Pancreas (tissue), 10 donors: ENCODE results near the gene STK11. TPM values are rescaled to one million over a fixed set of nuclear protein-coding genes. Genes with fewer than 3 reads are reported as not detected.

Experiments
- ATAC-seq, 4 donors: fragments of 200-7000 bp; cut with Tn5 transposase; one replicate each; pipeline versions ENCODE4 v1.8.0 to v1.9.1; 2020; ENCODE audit warnings: mild to moderate bottlenecking in 4 of 4, moderate library complexity in 4 of 4
- DNase-seq, 6 donors: peaks; one replicate each; pipeline ENCODE4 v3.0.0-alpha.2; 2020
- FAIRE-seq: peaks from 2 replicates; lab custom pipeline; 2012; peaks lifted over from hg19 to GRCh38; lab: Jason Lieb, UNC
- H3K27ac ChIP-seq, 4 donors: fragments of 200-600 bp; sonication (generic); 1 replicate in 3 of 4; 2 replicates in 1 of 4; pipeline versions ENCODE4 v1.5.0 to v1.8.0; 2020
- H3K27me3 ChIP-seq, 4 donors: fragments of 200-600 bp; one replicate each; pipeline ENCODE4 v1.8.0; 2021
- H3K36me3 ChIP-seq, 3 donors: fragments of 200-600 bp; sonication (generic) in 1 of 3; one replicate each; pipeline versions ENCODE4 v1.5.0 to v1.8.0; 2020 to 2021
- H3K4me1 ChIP-seq, 3 donors: fragments of 200-600 bp; one replicate each; pipeline ENCODE4 v1.8.0; 2021
- H3K4me3 ChIP-seq, 4 donors: fragments of 200-600 bp; sonication (generic) in 2 of 4; one replicate each; pipeline versions ENCODE4 v1.5.0 to v1.8.0; 2020 to 2021
- H3K9me3 ChIP-seq, 4 donors: fragments of 200-600 bp; one replicate each; pipeline ENCODE4 v1.8.0; 2021
- WGBS, 2 donors: extraction: QIAGEN DNeasy Blood & Tissue Kit; methylation state at CpG; one replicate each; pipeline ENCODE4 v1.1.7; 2013; 5-methylcytosine and 5-hydroxymethylcytosine counted together
- intact Hi-C, 3 donors: fragments of 100-400 bp; cut with DNase I; formaldehyde crosslinking; loops; one replicate each; pipeline versions ENCODE4 v1.11.1 to v1.14.2; 2022
- polyA plus RNA-seq, 2 donors: library from polyadenylated mRNA; stranded (reverse); fragments of 200-250 nt; gene quantifications; one replicate each; pipeline ENCODE4 v1.2.3, GENCODE V29; 2013
- total RNA-seq, 6 donors: library from RNA; stranded (reverse); fragmentation: NEBNext Ultra II Directional in 4 of 6; extraction: Animal tissue kit (Norgen Biotek cat#: 25700) in 4 of 6; gene quantifications; one replicate each; pipeline versions ENCODE4 v1.2.1 to v1.2.4, GENCODE V29; 2021 to 2023
- TF ChIP-seq, protein P1 (sequence below), 4 donors: fragments of 200-600 bp; sonication (generic) in 3 of 4; IDR thresholded peaks; one replicate each; pipeline versions ENCODE4 v1.5.0 to v1.8.0; 2021; ENCODE audit warnings: antibody characterized with exemption in 4 of 4
- donor health status: healthy with polysubstance abuse.
- donor health status: DM: no; HTN: no; CAD: no; lungs with moderate emphysema.
- donor health status: DM: no; HTN: no; CAD: no.
- donor health status: control.
- donor health status: control.
- donor health status: Bipolar disorder and iron deficiency.
- donor health status: DM: yes; HTN: yes; CAD: no.
- donor health status: DM: no; HTN: no; CAD: no.
- donor health status: DM: no; HTN: no; CAD: no.
- donor health status: DM: yes; HTN: yes; CAD: no.

The STK11 gene, protein sequence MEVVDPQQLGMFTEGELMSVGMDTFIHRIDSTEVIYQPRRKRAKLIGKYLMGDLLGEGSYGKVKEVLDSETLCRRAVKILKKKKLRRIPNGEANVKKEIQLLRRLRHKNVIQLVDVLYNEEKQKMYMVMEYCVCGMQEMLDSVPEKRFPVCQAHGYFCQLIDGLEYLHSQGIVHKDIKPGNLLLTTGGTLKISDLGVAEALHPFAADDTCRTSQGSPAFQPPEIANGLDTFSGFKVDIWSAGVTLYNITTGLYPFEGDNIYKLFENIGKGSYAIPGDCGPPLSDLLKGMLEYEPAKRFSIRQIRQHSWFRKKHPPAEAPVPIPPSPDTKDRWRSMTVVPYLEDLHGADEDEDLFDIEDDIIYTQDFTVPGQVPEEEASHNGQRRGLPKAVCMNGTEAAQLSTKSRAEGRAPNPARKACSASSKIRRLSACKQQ
- 10 to 100 TPM; 20.1 to 38.6 (median 23.4) TPM for total RNA-seq
- 10 to 100 TPM; 43.6 to 62.2 TPM for polyA plus RNA-seq

DNA sequence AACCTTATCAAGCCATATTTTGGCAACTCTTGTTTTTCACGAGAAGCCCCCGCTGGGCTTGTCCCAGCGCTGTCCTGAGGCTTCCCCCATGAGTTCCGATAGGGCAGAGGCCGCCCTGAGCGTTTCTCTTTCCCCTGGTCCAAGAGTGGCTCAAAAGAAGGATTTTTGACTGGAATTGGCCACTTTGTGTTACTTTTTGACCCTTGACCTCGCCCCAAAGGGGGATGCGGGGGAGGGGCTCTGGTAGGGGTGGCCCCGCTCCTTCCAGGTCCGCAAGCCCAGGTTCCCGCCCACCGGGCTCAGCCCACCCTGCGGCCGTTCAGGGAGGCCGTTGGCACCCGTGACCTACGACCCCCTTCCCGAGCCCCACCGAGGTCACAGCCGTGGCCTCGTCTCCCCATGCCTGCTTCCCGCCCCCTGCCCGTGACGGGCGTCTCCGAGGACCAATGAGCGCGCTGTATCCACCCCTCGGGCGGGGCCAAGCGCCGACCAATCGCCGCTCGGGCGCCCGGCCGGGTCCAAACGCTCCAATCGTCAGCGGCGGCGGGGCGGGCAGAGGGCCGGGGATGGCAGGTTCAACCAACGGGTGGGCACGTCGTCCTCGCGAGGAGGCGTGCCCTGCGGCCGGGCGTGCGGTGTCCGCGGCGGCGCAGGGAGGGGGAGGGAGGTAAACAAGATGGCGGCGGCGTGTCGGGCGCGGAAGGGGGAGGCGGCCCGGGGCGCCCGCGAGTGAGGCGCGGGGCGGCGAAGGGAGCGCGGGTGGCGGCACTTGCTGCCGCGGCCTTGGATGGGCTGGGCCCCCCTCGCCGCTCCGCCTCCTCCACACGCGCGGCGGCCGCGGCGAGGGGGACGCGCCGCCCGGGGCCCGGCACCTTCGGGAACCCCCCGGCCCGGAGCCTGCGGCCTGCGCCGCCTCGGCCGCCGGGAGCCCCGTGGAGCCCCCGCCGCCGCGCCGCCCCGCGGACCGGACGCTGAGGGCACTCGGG, at the start of gene STK11:
Gene STK11, plus strand, starts transcription at position 665 of the 986 bp plus-strand sequence. CDS start 1,136 bp downstream, outside the sequence.
- 3 to 5% methylated on average over 55 to 114 of the region's 114 CpGs for WGBS, 2 donors
- FAIRE-seq, result peak; percentile 51
- TF ChIP-seq, protein P1, sequence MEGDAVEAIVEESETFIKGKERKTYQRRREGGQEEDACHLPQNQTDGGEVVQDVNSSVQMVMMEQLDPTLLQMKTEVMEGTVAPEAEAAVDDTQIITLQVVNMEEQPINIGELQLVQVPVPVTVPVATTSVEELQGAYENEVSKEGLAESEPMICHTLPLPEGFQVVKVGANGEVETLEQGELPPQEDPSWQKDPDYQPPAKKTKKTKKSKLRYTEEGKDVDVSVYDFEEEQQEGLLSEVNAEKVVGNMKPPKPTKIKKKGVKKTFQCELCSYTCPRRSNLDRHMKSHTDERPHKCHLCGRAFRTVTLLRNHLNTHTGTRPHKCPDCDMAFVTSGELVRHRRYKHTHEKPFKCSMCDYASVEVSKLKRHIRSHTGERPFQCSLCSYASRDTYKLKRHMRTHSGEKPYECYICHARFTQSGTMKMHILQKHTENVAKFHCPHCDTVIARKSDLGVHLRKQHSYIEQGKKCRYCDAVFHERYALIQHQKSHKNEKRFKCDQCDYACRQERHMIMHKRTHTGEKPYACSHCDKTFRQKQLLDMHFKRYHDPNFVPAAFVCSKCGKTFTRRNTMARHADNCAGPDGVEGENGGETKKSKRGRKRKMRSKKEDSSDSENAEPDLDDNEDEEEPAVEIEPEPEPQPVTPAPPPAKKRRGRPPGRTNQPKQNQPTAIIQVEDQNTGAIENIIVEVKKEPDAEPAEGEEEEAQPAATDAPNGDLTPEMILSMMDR (IDR thresholded peaks at IDR 0.05), result no peak
- Histone ChIP-seq H3K36me3 (no peaks in the 10 kb centered on the region), H3K4me3 (peak within 1 kb of the TSS; percentile 58 to 83 (median 76)), H3K4me1 (peaks cover 9 to 26% (median 26%) of the 10 kb centered on the region in 3 donors), H3K27ac (peak within 1 kb of the TSS; percentile 35 to 76 (median 74)), H3K9me3 (no peaks in the 10 kb centered on the region), H3K27me3 (no peaks in the 10 kb centered on the region)
- peak; percentile 84 to 93 (median 89) for ATAC-seq
- peak; percentile 99 to 100 (median 99) for DNase-seq
- intact Hi-C loops, result no loop called here

DNA sequence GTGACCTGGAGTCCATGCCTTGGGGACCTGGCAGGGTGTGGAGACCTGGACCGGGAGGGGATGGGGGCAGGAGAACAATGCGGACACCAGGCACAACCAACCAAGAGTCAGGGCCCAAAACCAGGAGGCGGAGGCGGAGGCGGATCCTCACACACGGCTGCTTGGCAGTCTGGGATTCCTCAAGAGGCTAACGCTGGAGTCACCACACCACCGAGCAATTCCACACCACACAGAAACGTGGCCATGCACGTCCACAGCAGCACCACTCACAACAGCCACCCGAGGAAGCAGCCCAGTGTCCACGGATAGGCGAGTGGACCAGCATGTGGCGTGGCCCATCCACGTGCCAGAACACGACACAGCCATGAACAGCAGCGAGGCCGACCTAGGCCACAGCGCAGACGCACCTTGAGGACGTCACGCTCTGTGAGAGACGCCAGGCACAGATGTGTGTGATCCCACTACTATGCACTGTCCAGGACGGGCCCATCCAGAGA, 49.2 kb upstream of the STK11 start:
- TF ChIP-seq, protein P1 (IDR thresholded peaks at IDR 0.05), result no peak
- H3K27me3 ChIP-seq, result no peaks in the 10 kb centered on the region
- FAIRE-seq, result no peak
- no peak overlapping the region for H3K4me3 ChIP-seq
- DNase-seq, result no peak
- H3K36me3 ChIP-seq, result peaks cover 0 to 7% (median 0%) of the 10 kb centered on the region in 3 donors
- peaks cover 0 to 8% (median 0%) of the 10 kb centered on the region in 3 donors for H3K4me1 ChIP-seq
- peak in 1 of 4 donors; percentile 12 for ATAC-seq
- H3K9me3 ChIP-seq, result no peaks in the 10 kb centered on the region
- peak overlapping the region in 1 of 4 donors; percentile 82 for H3K27ac ChIP-seq
- 89% methylated on average over 24 of the region's 24 CpGs for WGBS, 2 donors
- intact Hi-C loops, result no loop called here

DNA sequence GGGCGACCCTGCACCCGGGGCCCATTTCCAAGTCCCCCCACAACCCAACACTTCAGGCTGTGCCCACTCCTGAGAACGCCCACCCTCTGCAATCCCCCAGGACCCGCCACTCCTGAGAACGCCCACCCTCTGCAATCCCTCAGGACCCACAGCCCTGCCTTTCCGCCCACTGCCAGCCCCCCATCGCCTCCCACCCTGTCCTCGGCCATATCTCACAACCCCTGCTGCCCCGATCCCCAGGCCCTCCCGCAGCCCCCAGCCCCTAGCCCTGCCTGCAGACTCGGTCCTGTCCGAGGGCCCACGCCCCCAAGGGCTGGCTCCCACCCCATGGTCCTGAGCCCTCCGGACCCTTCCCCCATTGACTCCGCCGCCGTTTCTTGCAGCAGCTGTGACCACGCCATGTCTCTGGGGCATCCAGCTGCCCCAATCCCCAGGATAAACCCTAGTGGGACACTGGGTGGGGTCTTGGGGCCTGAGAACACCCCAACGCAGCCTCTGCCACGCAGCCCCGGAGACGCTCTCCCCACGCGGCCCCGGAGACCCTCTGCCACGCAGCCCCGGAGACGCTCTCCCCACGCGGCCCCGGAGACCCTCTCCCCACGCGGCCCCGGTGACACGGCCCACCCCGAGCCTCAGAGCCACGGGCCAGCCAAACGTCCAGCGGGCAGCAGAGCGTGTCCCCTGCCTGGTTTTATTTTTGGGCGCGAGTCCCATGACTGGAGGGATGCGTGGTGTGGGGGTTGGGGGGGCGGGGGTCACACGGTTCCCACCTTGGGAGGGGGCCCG, 48.6 kb upstream of the STK11 start:
- intact Hi-C loops, result no loop called here
- Histone ChIP-seq H3K4me3 (no peak overlapping the region), H3K27ac (no peak overlapping the region), H3K9me3 (no peaks in the 10 kb centered on the region), H3K27me3 (no peaks in the 10 kb centered on the region), H3K36me3 (peaks cover 0 to 6% (median 0%) of the 10 kb centered on the region in 3 donors), H3K4me1 (peaks cover 0 to 8% (median 0%) of the 10 kb centered on the region in 3 donors)
- FAIRE-seq (no peak), ATAC-seq (no peak), DNase-seq (peak in 2 of 6 donors; percentile 34 to 69)
- 93 to 94% methylated on average over 41 to 46 of the region's 46 CpGs for WGBS, 2 donors
- TF ChIP-seq, protein P1 (IDR thresholded peaks at IDR 0.05), result no peak
